H1 (cell line): ENCODE data around the gene TNIP1. TPM values are rescaled to one million over a fixed set of nuclear protein-coding genes. Genes with fewer than 3 reads are reported as not detected.
A peak's percentile ranks its signal among the peaks of the same experiment; 100 is the strongest.

Experiments used
- CTCF ChIA-PET: fragments of 300-600 bp; sonication (Branson Sonifier 250); formaldehyde crosslinking; loops from one replicate; lab custom pipeline; 2021; ENCODE audit not compliant: partially characterized antibody; lab: Charles Lee
- POLR2A ChIA-PET: fragments of 300-600 bp; sonication (Branson Sonifier 250); formaldehyde crosslinking; loops from one replicate; lab custom pipeline; 2021; ENCODE audit warnings: inconsistent platforms; ENCODE audit not compliant: partially characterized antibody; lab: Charles Lee
- DNase-seq, 2 experiments: peaks; one replicate each; pipeline versions ENCODE4 v3.0.0 to v3.0.0-alpha.2; 2010 to 2022; ENCODE audit warnings: low spot score in 2 of 2, low read depth in 1 of 2, mixed read lengths in 1 of 2
- FAIRE-seq: peaks from 2 replicates; lab custom pipeline; 2011; peaks lifted over from hg19 to GRCh38; lab: Jason Lieb, UNC
- H2AFZ ChIP-seq: 2 replicates; pipeline ENCODE4 v1.8.1; 2012; ENCODE audit warnings: low read length, inconsistent platforms
- H2AK5ac ChIP-seq: 2 replicates; pipeline ENCODE4 v1.6.1; 2013; ENCODE audit warnings: low read depth, low read length
- H2BK120ac ChIP-seq: replicated peaks from 2 replicates; pipeline ENCODE3; 2013; ENCODE audit warnings: low read depth, low read length, inconsistent platforms
- H2BK12ac ChIP-seq: 2 replicates; pipeline ENCODE4 v1.6.1; 2013; ENCODE audit warnings: low read depth, low read length
- H2BK15ac ChIP-seq: 2 replicates; pipeline ENCODE4 v1.6.1; 2013; ENCODE audit warnings: low read length
- H2BK20ac ChIP-seq: 2 replicates; pipeline ENCODE4 v1.6.1; 2013; ENCODE audit warnings: low read length
- H2BK5ac ChIP-seq: 2 replicates; pipeline ENCODE4 v1.6.1; 2013; ENCODE audit warnings: low read depth, low read length
- H3K14ac ChIP-seq: 2 replicates; pipeline ENCODE4 v1.6.1; 2013; ENCODE audit warnings: inconsistent platforms; ENCODE audit not compliant: insufficient read length
- H3K18ac ChIP-seq: 2 replicates; pipeline ENCODE4 v1.6.1; 2013; ENCODE audit warnings: low read length; ENCODE audit errors: extremely low read depth
- H3K23ac ChIP-seq: 2 replicates; pipeline ENCODE4 v1.6.1; 2013; ENCODE audit warnings: inconsistent platforms; ENCODE audit not compliant: insufficient read length
- H3K23me2 ChIP-seq: 2 replicates; pipeline ENCODE4 v1.6.1; 2013; ENCODE audit warnings: low read depth, low read length
- H3K27ac ChIP-seq: 2 replicates; pipeline ENCODE4 v1.6.1; 2011; ENCODE audit warnings: low read depth, low read length, inconsistent platforms
- H3K27me3 ChIP-seq, 4 experiments: replicated peaks in 1 of 4; 1 replicate in 1 of 4; 2 replicates in 3 of 4; pipeline versions ENCODE4 v1.6.1 to v1.8.1; 2011 to 2013; ENCODE audit warnings: low read length in 3 of 4, mild to moderate bottlenecking in 3 of 4, inconsistent platforms in 2 of 4, mixed read lengths in 2 of 4, moderate library complexity in 1 of 4; ENCODE audit not compliant: control insufficient read depth in 3 of 4, insufficient read depth in 3 of 4; ENCODE audit errors: extremely low read depth in 1 of 4
- H3K36me3 ChIP-seq, 4 experiments: 2 replicates each; pipeline versions ENCODE4 v1.6.1 to v1.8.1; 2011 to 2013; ENCODE audit warnings: mild to moderate bottlenecking in 4 of 4, low read length in 3 of 4, moderate library complexity in 2 of 4, control low read depth in 1 of 4, inconsistent platforms in 1 of 4; ENCODE audit not compliant: insufficient read depth in 4 of 4, control insufficient read depth in 2 of 4
- H3K4ac ChIP-seq: replicated peaks from 2 replicates; pipeline ENCODE3; 2013; ENCODE audit warnings: low read length, low read depth, mixed read lengths, inconsistent platforms; ENCODE audit not compliant: insufficient read length
- H3K4me1 ChIP-seq, 4 experiments: replicated peaks in 1 of 4; 1 replicate in 1 of 4; 2 replicates in 3 of 4; pipeline versions ENCODE4 v1.6.1 to v1.8.1; 2011 to 2013; ENCODE audit warnings: low read length in 3 of 4, inconsistent platforms in 2 of 4, mixed read lengths in 1 of 4; ENCODE audit not compliant: insufficient read depth in 4 of 4, control insufficient read depth in 3 of 4
- H3K4me2 ChIP-seq, 2 experiments: 2 replicates each; pipeline versions ENCODE4 v1.6.1 to v1.8.1; 2011 to 2013; ENCODE audit warnings: low read depth in 2 of 2, low read length in 2 of 2, control low read depth in 1 of 2, inconsistent platforms in 1 of 2, mild to moderate bottlenecking in 1 of 2; ENCODE audit not compliant: insufficient read depth in 1 of 2
- H3K4me3 ChIP-seq, 4 experiments: fragments of 200-600, 300-600 bp in 1 of 4; sonication (generic), shearing (Covaris generic), sonication (Bioruptor Twin) in 1 of 4; 2 replicates each; pipeline versions ENCODE4 v1.5.1 to v1.8.1; 2011 to 2016; ENCODE audit warnings: low read length in 4 of 4, low read depth in 3 of 4, control low read depth in 2 of 4, inconsistent platforms in 2 of 4, mild to moderate bottlenecking in 2 of 4, mixed read lengths in 1 of 4, moderate library complexity in 1 of 4; ENCODE audit not compliant: insufficient read depth in 2 of 4; ENCODE audit errors: extremely low read depth in 1 of 4
- H3K56ac ChIP-seq: replicated peaks from 2 replicates; pipeline ENCODE3; 2013; ENCODE audit warnings: low read depth, mild to moderate bottlenecking, mixed read lengths, low read length, inconsistent platforms; ENCODE audit not compliant: insufficient read length
- H3K79me1 ChIP-seq: 2 replicates; pipeline ENCODE4 v1.6.1; 2013; ENCODE audit warnings: low read depth, low read length, control low read depth
- H3K79me2 ChIP-seq, 2 experiments: 2 replicates each; pipeline versions ENCODE4 v1.6.1 to v1.8.1; 2012 to 2013; ENCODE audit warnings: low read length in 2 of 2, mild to moderate bottlenecking in 2 of 2, inconsistent platforms in 1 of 2; ENCODE audit not compliant: insufficient read depth in 2 of 2, control insufficient read depth in 1 of 2
- H3K9ac ChIP-seq, 4 experiments: replicated peaks in 1 of 4; 1 replicate in 1 of 4; 2 replicates in 3 of 4; pipeline versions ENCODE4 v1.6.1 to v1.8.1; 2011 to 2013; ENCODE audit warnings: low read depth in 3 of 4, low read length in 3 of 4, control low read depth in 2 of 4, mild to moderate bottlenecking in 2 of 4, moderate library complexity in 2 of 4, inconsistent platforms in 1 of 4; ENCODE audit errors: extremely low read depth in 1 of 4
- H3K9me3 ChIP-seq, 2 experiments: 2 replicates each; pipeline versions ENCODE4 v1.6.1 to v1.8.1; 2012 to 2013; ENCODE audit warnings: mild to moderate bottlenecking in 2 of 2, moderate library complexity in 2 of 2, control low read depth in 1 of 2, inconsistent platforms in 1 of 2, low read depth in 1 of 2, low read length in 1 of 2, mixed read lengths in 1 of 2; ENCODE audit not compliant: insufficient read depth in 2 of 2
- H4K20me1 ChIP-seq, 2 experiments: replicated peaks in 1 of 2; 2 replicates each; pipeline versions ENCODE3 to v1.8.1; 2011 to 2013; ENCODE audit warnings: inconsistent platforms in 2 of 2, low read length in 2 of 2, mild to moderate bottlenecking in 1 of 2; ENCODE audit not compliant: insufficient read depth in 2 of 2, control insufficient read depth in 1 of 2
- H4K5ac ChIP-seq: 2 replicates; pipeline ENCODE4 v1.6.1; 2013; ENCODE audit warnings: low read length, low read depth, mixed read lengths, inconsistent platforms; ENCODE audit not compliant: insufficient read length
- H4K8ac ChIP-seq: 2 replicates; pipeline ENCODE4 v1.8.0; 2013; ENCODE audit warnings: mild to moderate bottlenecking, moderate library complexity, low read length, inconsistent platforms; ENCODE audit not compliant: insufficient read depth; ENCODE audit errors: extremely low read depth
- H4K91ac ChIP-seq: replicated peaks from 2 replicates; pipeline ENCODE3; 2013; ENCODE audit warnings: low read length, mixed read lengths, inconsistent platforms; ENCODE audit not compliant: insufficient read length
- EZH2 ChIP-seq: fragments of 200-600 bp; sonication (generic); IDR thresholded peaks from 2 replicates; pipeline ENCODE4 v1.7.1; 2012; ENCODE audit warnings: low read depth, mild to moderate bottlenecking, moderate library complexity, low read length, inconsistent platforms; ENCODE audit not compliant: severe bottlenecking
- JUN ChIP-seq: IDR thresholded peaks from 2 replicates; pipeline ENCODE4 v1.6.1; 2011; ENCODE audit warnings: low read depth, mild to moderate bottlenecking, improper control_type of control experiment, low read length
- NRF1 ChIP-seq: IDR thresholded peaks from 2 replicates; pipeline ENCODE4 v1.6.1; 2011; ENCODE audit warnings: mild to moderate bottlenecking, low read depth, low read length, improper control_type of control experiment
- RAD21 ChIP-seq, 2 experiments: IDR thresholded peaks in 1 of 2; conservative IDR thresholded peaks in 1 of 2; 2 replicates each; pipeline ENCODE4 v1.6.1; 2011; ENCODE audit warnings: low read depth in 2 of 2, low read length in 2 of 2, improper control_type of control experiment in 1 of 2, inconsistent platforms in 1 of 2, mild to moderate bottlenecking in 1 of 2, moderate library complexity in 1 of 2
- RXRA ChIP-seq: IDR thresholded peaks from 2 replicates; pipeline ENCODE4 v1.6.1; 2011; ENCODE audit warnings: low read depth, mild to moderate bottlenecking, low read length, moderate library complexity; ENCODE audit not compliant: insufficient read depth
- SP2 ChIP-seq: IDR thresholded peaks from 2 replicates; pipeline ENCODE4 v1.6.1; 2012; ENCODE audit warnings: mild to moderate bottlenecking, low read length, inconsistent platforms
- SRF ChIP-seq: IDR thresholded peaks from 2 replicates; pipeline ENCODE4 v1.6.1; 2011; ENCODE audit warnings: mild to moderate bottlenecking, low read depth, low read length, moderate library complexity
- ZNF274 ChIP-seq: IDR thresholded peaks from 2 replicates; pipeline ENCODE4 v1.7.0; 2012; ENCODE audit warnings: low read length, borderline replicate concordance; ENCODE audit errors: extremely low read depth
- whole genome bisulfite sequencing, 2 experiments: shearing (Covaris generic) in 1 of 2; methylation state at CpG; one replicate each; pipeline versions ENCODE4 v1.1.6 to v1.1.7; 2013 to 2015; ENCODE audit warnings: low lambda C conversion rate in 2 of 2, mixed read lengths in 2 of 2, inconsistent platforms in 1 of 2, low coverage in 1 of 2, missing lambda C conversion rate in 1 of 2; ENCODE audit not compliant: insufficient replicate concordance in 2 of 2, insufficient coverage in 1 of 2, insufficient read length in 1 of 2; ENCODE audit errors: extremely low coverage in 1 of 2, missing lambda C conversion rate in 1 of 2; 5-methylcytosine and 5-hydroxymethylcytosine counted together
- polyA plus RNA-seq, 7 experiments: library from polyadenylated mRNA; depleted of rRNA in 3 of 7; stranded (reverse) in 5 of 7; unstranded in 2 of 7; fragments of >200 nt in 5 of 7; fragments of 200-250 nt in 2 of 7; gene quantifications; 1 replicate in 5 of 7; 2 replicates in 1 of 7; 4 replicates in 1 of 7; pipeline versions ENCODE4 v1.2.1 to v1.2.3, GENCODE V29; 2011 to 2013; ENCODE audit warnings: missing spikeins in 2 of 7, mixed read lengths in 2 of 7
- total RNA-seq: library from RNA; stranded (reverse); fragmentation: NEBNext Ultra II Directional; extraction: Animal tissue kit (Norgen Biotek cat#: 25700); gene quantifications from 2 replicates; pipeline ENCODE4 v1.2.1, GENCODE V29; 2021

TNIP1 gene
- total and polyA plus RNA-seq, 2 of the 8 experiments (the other 6 are each of a cell fraction or from before 2014, with no cell fraction given) = 14.2 to 31.9 TPM

GRCh38 chr5:151086192-151086869 lies 5.5 kb upstream of the TNIP1 start:
- H3K14ac ChIP-seq = no peak overlapping the region

More at GRCh38 chr5:151086192-151086869, 5.5 kb upstream of the TNIP1 start:
- Histone ChIP-seq H4K91ac (no peak overlapping the region), H4K8ac (no peak overlapping the region), H3K27me3 (no peaks in the 10 kb centered on the region; a peak in 2 of 7 replicates), H3K9ac (no peak overlapping the region), H3K4ac (no peak overlapping the region), H2AK5ac (0 out of 2 replicates have a peak overlapping the region, but pooled peaks have one; percentile 24), H3K56ac (no peak overlapping the region), H2BK15ac (0 out of 2 replicates have a peak overlapping the region, but pooled peaks have one; percentile 46), H3K9me3 (no peaks in the 10 kb centered on the region), H2BK12ac (no peak overlapping the region), H3K79me2 (no peaks in the 10 kb centered on the region), H3K4me3 (no peak overlapping the region), H2BK5ac (no peak overlapping the region), H3K36me3 (no peaks in the 10 kb centered on the region), H3K23ac (no peak overlapping the region), H3K23me2 (no peaks in the 10 kb centered on the region; the same call in 1 of the 2 replicates), H3K27ac (no peak overlapping the region), H4K5ac (no peak overlapping the region), H3K79me1 (no peaks in the 10 kb centered on the region), H3K4me1 (peaks cover 0 to 4% (median 1%) of the 10 kb centered on the region in 4 experiments; a peak in 4 of 7 replicates), H2BK120ac (no peak overlapping the region), H2AFZ (no peak overlapping the region), H3K4me2 (no peak overlapping the region), H4K20me1 (no peaks in the 10 kb centered on the region), H3K18ac (no peak overlapping the region), H2BK20ac (no peak overlapping the region)
- 93% methylated on average over 6 of the region's 6 CpGs; no CpG with 5 or more reads in 1 of the 2 experiments for WGBS, 2 experiments
- CTCF ChIA-PET = interaction anchor here (1.0 to 6.1 kb wide), 11 partner anchors 10 to 152 kb away, joined by 3 to 39 read pairs (median 5); no protein-coding TSS in a partner anchor
- FAIRE-seq (no peak), DNase-seq (no peak)
- POLR2A ChIA-PET = interaction anchor here (1.6 to 1.9 kb wide), 3 partner anchors 10 to 66 kb away, joined by 4 to 6 read pairs (median 4); partner anchors contain the start of gene GPX3
- TF ChIP-seq ZNF274 (no peak), RXRA (no peak), JUN (no peak), SP2 (no peak), NRF1 (no peak), EZH2 (no peak), RAD21 (IDR thresholded peaks at IDR 0.05 in 1 of 2, conservative IDR thresholded peaks at IDR 0.05 in 1 of 2; ENCODE audit: low read depth in 2 of 2, low read length in 2 of 2) (no peak), SRF (no peak)
